ENCODE measurements around the gene MAP3K10.

Gene MAP3K10

GRCh38 chr19:40251991-40252390, 60.8 kb downstream of the MAP3K10 start:
- no peak for DNase-seq

DNA sequence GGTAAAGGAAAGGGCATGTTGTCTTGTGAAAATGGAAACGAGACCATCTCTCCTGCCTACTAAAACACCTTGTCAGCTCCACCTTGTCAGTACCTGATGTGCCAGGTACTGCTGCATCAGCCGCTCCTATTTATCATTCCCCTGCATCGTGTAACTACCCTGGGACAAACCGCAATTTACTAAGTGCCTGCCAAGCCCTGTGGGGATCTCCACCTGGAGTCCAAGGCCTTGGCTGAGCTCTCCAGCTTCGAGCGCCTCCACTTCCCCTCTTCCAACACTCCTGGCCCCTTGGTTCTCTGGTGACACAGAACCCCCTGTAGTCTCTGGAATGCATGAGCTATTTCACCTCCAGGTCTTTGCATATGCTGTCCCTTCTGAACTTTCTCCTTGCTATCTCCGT, 61.2 kb downstream of the MAP3K10 start:
- no peak for DNase-seq

GRCh38 chr19:40253611-40254092, 62.4 kb downstream of the MAP3K10 start:
- no peak for DNase-seq

DNA sequence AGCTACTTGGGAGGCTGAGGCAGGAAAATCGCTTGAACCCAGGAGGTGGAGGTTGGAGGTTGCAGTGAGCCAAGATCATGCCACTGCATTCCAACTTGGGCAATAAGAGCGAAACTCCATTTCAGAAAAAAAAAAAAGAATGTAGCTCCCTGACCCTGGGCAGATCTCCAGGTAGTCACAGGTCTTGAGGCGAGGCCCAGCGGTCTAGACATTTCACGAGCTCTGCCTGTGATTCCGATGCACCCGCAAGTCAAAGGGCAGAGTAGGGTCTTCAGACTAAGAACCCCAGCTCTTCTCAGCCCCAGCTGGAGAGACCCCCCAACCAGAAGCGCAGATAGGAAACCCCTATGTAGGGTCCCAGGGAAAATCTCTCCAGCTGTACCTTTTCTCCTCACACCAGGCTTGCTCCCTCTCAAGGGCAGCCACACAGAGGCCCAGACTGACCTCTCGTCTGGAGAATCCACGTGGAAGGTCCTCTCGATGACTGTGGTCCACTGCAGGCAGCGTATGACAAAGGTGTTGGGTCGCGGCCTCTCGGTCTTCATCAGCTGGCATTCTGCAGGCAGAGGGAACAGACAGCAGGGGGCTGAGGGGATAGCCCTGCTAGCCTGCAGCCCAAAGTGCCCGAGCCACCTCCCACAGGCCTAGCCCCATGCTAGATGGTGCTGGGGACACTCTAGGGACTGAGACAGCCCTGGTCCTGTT, 63.6 kb downstream of the MAP3K10 start:
- no peak for DNase-seq

DNA sequence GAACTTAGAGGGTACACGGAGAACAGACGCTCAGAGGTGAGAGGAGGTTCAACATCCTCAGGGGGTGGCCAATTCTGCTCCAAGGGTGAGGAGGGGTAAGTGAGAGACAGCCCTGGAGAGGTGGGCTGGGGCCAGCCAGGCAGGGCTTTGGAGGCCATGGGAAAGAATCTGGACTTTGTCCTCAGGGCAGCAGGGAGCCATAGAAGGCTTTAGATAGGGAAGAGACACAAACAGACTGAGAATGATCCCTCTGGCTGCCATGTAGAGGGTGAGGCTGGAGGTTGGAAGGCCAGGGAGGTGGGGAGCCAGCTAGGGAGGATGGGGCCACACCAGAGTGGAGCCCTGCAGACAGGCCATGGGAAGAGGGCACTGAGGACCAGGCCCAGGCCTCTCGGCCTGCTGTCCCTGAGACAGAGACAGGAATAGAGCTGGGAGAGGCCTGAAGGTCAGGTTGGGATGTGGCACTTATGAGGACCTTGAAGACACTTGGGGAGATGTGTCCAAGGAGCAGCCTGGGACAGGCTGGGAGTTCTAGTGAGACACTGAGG, 64.5 kb downstream of the MAP3K10 start:
- no peak for DNase-seq

DNA sequence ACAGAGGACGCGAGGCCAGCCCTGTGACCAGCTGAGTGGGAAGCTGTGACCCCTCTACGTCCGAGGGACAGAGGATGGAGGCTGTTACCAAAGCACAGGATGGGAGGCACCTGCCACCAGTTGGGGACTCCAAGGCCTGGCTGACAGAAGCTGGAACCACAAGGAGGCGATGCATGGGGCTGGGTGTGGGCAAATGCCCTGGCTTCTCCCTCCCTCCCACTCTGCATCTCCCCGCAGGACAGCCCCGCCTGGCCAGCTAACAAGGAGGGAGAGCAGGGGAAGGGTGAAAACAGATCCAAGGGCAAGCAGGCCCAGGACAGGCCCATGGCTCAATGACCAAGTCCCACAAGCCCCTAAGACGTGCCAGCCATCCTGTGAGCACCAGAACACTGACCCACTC, 65.3 kb downstream of the MAP3K10 start:
- no peak for DNase-seq

GRCh38 chr19:40257096-40257517, 65.9 kb downstream of the MAP3K10 start:
- DNase-seq, result no peak

GRCh38 chr19:40261631-40262030, 70.4 kb downstream of the MAP3K10 start:
- no peak for DNase-seq

DNA sequence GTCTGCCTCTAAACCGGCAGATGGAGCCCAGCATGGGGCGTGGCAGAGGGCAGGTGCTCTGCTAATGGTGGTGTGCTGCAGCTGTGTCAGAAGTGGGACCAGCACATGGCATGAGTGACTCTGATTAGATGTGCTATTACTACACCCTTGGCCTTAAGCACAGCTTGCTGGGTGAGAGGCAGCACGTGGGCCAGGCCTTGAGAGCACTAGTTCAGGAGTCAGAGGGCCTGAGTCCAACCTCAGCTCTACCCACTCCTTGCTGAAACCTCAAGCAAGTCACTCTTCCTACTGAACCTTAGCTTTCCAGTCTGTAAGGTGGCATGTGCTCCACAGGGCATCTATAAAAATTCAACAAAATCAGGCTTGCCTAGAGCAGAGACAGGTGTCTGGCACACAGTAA, 71.2 kb downstream of the MAP3K10 start:
- no peak for DNase-seq

- DNase-seq, result no peak
Measured at GRCh38 chr19:40263440-40264313, 72.5 kb downstream of the MAP3K10 start.

DNA sequence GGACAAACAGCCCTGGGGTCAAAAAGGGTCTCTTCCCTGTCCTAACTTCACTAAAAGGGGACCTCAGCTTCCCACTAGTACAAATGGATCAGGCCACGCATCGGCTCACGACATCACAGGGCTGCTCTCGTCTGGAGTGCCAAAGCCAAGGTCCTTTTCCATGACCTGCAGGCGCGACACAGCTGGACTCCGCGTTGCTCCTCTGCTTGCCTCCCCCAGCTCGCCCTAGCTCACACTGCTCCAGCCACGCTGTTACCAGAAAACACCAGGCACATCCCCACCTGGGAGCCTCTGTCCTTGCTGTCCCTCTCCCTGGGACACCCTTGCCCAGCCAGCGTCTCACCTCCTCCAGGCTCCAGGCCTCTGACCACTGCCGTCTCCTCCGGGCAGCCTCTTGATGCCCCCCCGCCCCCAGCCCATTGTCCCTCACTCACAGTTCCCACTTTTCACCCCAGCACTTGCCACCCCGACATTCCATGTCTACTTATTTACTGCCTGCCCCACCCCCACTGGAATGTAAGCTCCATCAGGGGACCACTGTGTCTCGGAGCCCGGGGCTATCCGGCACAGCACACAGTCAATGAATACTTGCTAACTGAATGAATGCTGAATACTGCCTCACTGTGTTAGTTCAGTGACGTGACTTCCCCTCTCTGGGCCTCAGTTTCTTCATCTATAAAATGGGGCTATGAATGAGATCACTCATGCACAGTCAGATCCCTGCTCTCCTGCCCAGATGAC, 73.3 kb downstream of the MAP3K10 start:
- no peak for DNase-seq

Measured in activated effector memory CD4-positive, alpha-beta T cell treated with anti-CD3 and anti-CD28 coated beads, Interleukin-2, amount 50 U/mL, for 16 hours (primary cell).